MM.1S (cell line): Measurements from ENCODE around the gene MYBPHL.

Experiments used
- DNase-seq: peaks from one replicate; pipeline ENCODE4 v3.0.0-alpha.2; 2015
- H2AFZ ChIP-seq: fragments of 300-600 bp; sonication (generic); 2 replicates; pipeline ENCODE4 v1.6.0; 2016; ENCODE audit warnings: antibody characterized with exemption, low read length
- H3F3A ChIP-seq: fragments of 300-600 bp; sonication (generic); 2 replicates; pipeline ENCODE4 v1.6.1; 2016; ENCODE audit warnings: mild to moderate bottlenecking, antibody characterized with exemption, low read length, moderate library complexity, mixed read lengths; ENCODE audit not compliant: insufficient read depth
- H3K27ac ChIP-seq: fragments of 300-600 bp; sonication (generic); 2 replicates; pipeline ENCODE4 v1.5.1; 2016; ENCODE audit warnings: mild to moderate bottlenecking, low read length
- H3K27me3 ChIP-seq: fragments of 300-600 bp; sonication (generic); replicated peaks from 2 replicates; pipeline ENCODE4 v1.6.0; 2016; ENCODE audit warnings: low read length; ENCODE audit not compliant: insufficient read depth
- H3K36me3 ChIP-seq: fragments of 300-600 bp; sonication (generic); replicated peaks from 2 replicates; pipeline ENCODE4 v1.6.1; 2016; ENCODE audit warnings: mild to moderate bottlenecking, low read length, mixed read lengths; ENCODE audit not compliant: insufficient read depth
- H3K4me1 ChIP-seq: fragments of 300-600 bp; sonication (generic); 2 replicates; pipeline ENCODE4 v1.6.1; 2016; ENCODE audit warnings: low read length, mixed read lengths
- H3K4me2 ChIP-seq: fragments of 300-600 bp; sonication (generic); 2 replicates; pipeline ENCODE4 v1.6.0; 2016; ENCODE audit warnings: low read depth, low read length
- H3K4me3 ChIP-seq: fragments of 300-600 bp; sonication (generic); 2 replicates; pipeline ENCODE4 v1.5.1; 2016; ENCODE audit warnings: low read length, mixed read lengths
- H3K79me2 ChIP-seq: fragments of 300-600 bp; sonication (generic); 2 replicates; pipeline ENCODE4 v1.6.1; 2016; ENCODE audit warnings: mixed run types, low read length, mixed read lengths
- H3K9ac ChIP-seq: fragments of 300-600 bp; sonication (generic); 2 replicates; pipeline ENCODE4 v1.6.1; 2016; ENCODE audit warnings: low read length, mixed read lengths
- H3K9me2 ChIP-seq: fragments of 300-600 bp; sonication (generic); replicated peaks from 2 replicates; pipeline ENCODE4 v1.6.1; 2016; ENCODE audit warnings: mild to moderate bottlenecking, low read length, mixed read lengths; ENCODE audit not compliant: insufficient read depth
- H3K9me3 ChIP-seq: fragments of 300-600 bp; sonication (generic); replicated peaks from 2 replicates; pipeline ENCODE4 v1.6.1; 2016; ENCODE audit warnings: mild to moderate bottlenecking, low read length, mixed read lengths; ENCODE audit not compliant: insufficient read depth
- H4K20me1 ChIP-seq: fragments of 300-600 bp; sonication (generic); 2 replicates; pipeline ENCODE4 v1.6.1; 2016; ENCODE audit warnings: mild to moderate bottlenecking, low read length, moderate library complexity, mixed read lengths; ENCODE audit not compliant: insufficient read depth
- EZH2 ChIP-seq: fragments of 300-600 bp; sonication (generic); optimal IDR thresholded peaks from 2 replicates; pipeline ENCODE3; 2017; ENCODE audit warnings: low read depth, mild to moderate bottlenecking, antibody characterized with exemption, low read length, mixed read lengths
- EZH2phosphoT487 ChIP-seq: fragments of 300-600 bp; sonication (generic); IDR thresholded peaks from 2 replicates; pipeline ENCODE4 v1.6.1; 2018; ENCODE audit warnings: antibody characterized with exemption, low read length
- TF ChIP-seq, protein P1 (sequence below): fragments of 300-600 bp; sonication (generic); IDR thresholded peaks from 2 replicates; pipeline ENCODE4 v1.5.1; 2016; ENCODE audit warnings: antibody characterized with exemption, low read length, mixed read lengths

Gene MYBPHL

DNA sequence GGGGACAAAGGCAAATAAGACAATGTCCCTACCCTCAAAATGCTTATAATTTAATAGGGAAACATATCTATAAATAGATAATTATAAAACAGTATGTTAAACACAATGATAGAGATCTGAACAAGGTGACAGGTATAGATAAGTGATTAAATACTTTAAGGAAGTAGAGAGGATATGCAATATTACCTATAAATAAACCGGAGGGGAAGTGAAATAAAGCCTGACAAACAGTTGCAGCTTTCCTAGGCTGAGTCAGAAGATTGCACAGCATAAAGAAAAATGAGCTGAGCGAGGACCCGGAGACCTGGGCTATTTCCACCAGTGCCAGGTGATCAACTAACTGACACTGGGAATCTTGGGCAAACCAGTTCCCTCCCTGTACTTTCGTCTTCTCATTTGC lies 12.3 kb downstream of the MYBPHL start:
- no peaks in the 10 kb centered on the region for H3K27me3 ChIP-seq
- H3F3A ChIP-seq: no peaks in the 10 kb centered on the region
- no peaks in the 10 kb centered on the region for H3K4me1 ChIP-seq
- no peak for DNase-seq
- no peaks in the 10 kb centered on the region for H3K9me2 ChIP-seq
- H3K9me3 ChIP-seq: no peaks in the 10 kb centered on the region
- TF ChIP-seq EZH2phosphoT487 (no peak), EZH2 (no peak)
- TF ChIP-seq, protein P1, sequence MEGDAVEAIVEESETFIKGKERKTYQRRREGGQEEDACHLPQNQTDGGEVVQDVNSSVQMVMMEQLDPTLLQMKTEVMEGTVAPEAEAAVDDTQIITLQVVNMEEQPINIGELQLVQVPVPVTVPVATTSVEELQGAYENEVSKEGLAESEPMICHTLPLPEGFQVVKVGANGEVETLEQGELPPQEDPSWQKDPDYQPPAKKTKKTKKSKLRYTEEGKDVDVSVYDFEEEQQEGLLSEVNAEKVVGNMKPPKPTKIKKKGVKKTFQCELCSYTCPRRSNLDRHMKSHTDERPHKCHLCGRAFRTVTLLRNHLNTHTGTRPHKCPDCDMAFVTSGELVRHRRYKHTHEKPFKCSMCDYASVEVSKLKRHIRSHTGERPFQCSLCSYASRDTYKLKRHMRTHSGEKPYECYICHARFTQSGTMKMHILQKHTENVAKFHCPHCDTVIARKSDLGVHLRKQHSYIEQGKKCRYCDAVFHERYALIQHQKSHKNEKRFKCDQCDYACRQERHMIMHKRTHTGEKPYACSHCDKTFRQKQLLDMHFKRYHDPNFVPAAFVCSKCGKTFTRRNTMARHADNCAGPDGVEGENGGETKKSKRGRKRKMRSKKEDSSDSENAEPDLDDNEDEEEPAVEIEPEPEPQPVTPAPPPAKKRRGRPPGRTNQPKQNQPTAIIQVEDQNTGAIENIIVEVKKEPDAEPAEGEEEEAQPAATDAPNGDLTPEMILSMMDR: no peak
- no peak overlapping the region for H2AFZ ChIP-seq
- H3K4me2 ChIP-seq: no peak overlapping the region
- no peak overlapping the region for H3K27ac ChIP-seq
- no peaks in the 10 kb centered on the region for H3K36me3 ChIP-seq
- H3K79me2 ChIP-seq: no peaks in the 10 kb centered on the region
- H3K4me3 ChIP-seq: no peak overlapping the region
- no peak overlapping the region for H3K9ac ChIP-seq
- H4K20me1 ChIP-seq: no peaks in the 10 kb centered on the region

DNA sequence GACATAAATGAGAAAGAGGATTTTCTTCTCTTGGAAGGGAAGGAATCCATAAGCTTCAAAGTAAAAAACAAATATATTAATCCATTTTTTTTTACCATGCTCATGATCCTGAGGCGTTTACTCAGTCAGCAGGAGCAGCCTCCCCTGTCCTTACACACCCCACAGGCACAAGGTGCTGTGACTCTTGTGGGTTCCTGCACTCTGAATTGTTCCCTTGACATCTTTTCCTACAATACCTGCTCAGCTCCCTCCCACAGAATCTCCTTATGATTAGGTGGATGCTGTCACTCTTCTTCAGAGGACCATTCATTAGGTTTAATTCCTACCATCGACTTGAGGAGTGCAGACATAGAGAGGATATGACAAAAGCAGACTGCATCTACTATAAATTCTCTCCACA lies 13.8 kb downstream of the MYBPHL start:
- Histone ChIP-seq H3K9ac (no peak overlapping the region), H3K4me1 (no peaks in the 10 kb centered on the region), H2AFZ (no peak overlapping the region), H3K27me3 (no peaks in the 10 kb centered on the region), H3K79me2 (no peaks in the 10 kb centered on the region), H4K20me1 (no peaks in the 10 kb centered on the region), H3K36me3 (no peaks in the 10 kb centered on the region), H3F3A (no peaks in the 10 kb centered on the region), H3K4me2 (no peak overlapping the region), H3K4me3 (no peak overlapping the region), H3K9me2 (no peaks in the 10 kb centered on the region), H3K27ac (no peak overlapping the region), H3K9me3 (no peaks in the 10 kb centered on the region)
- DNase-seq: no peak
- TF ChIP-seq, protein P1: no peak
- no peak for TF ChIP-seq EZH2phosphoT487
- TF ChIP-seq EZH2: no peak

DNA sequence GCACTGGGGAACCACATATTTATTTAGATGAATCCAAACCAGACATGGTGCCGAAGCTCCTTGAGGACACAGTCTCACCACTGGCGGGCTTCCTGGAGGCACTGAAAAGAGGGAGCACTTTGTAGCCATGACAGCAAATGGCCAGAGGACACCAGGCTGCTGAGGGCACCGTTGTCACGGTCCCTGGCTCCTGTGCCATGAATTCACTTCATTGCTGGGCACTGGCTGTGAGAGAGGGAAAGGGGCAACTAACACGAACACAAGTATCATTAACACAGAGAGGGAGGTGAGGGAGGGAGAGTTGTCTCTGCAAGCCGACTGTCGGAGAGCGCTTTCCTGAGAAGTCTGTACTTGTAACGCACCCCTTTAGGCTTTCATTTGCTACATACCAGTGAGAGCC lies 14.4 kb downstream of the MYBPHL start:
- no peaks in the 10 kb centered on the region for H3K36me3 ChIP-seq
- H3K9me3 ChIP-seq: no peaks in the 10 kb centered on the region
- no peak for DNase-seq
- no peak overlapping the region for H3K27ac ChIP-seq
- H3K4me2 ChIP-seq: no peak overlapping the region
- no peaks in the 10 kb centered on the region for H3K27me3 ChIP-seq
- H3F3A ChIP-seq: no peaks in the 10 kb centered on the region
- no peaks in the 10 kb centered on the region for H3K9me2 ChIP-seq
- no peaks in the 10 kb centered on the region for H3K4me1 ChIP-seq
- no peak overlapping the region for H2AFZ ChIP-seq
- H3K79me2 ChIP-seq: no peaks in the 10 kb centered on the region
- TF ChIP-seq, protein P1: no peak
- TF ChIP-seq EZH2: no peak
- no peak overlapping the region for H3K4me3 ChIP-seq
- no peak overlapping the region for H3K9ac ChIP-seq
- H4K20me1 ChIP-seq: no peaks in the 10 kb centered on the region

DNA sequence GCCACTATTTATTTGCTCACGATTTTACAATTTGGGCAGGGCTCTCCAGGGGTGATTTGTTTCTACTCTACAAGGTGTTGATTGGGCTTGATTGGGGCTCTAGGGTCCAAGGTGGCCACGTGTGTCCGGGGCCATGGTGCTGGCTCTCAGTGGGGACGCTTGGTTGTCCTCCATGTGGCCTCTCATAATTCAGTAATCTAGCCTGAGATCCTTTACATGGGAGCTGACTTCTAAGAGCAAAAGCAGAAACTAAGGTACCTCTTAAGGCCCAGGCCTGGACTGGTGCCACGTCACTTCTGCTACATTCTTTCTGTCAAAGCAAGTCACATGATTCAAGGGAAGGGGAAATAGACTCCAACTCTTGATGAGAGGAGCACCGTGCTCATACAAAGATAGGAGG lies 15.8 kb downstream of the MYBPHL start:
- Histone ChIP-seq H3K36me3 (no peaks in the 10 kb centered on the region), H3K79me2 (no peaks in the 10 kb centered on the region), H3K27me3 (no peaks in the 10 kb centered on the region), H3K4me2 (no peak overlapping the region), H3F3A (no peaks in the 10 kb centered on the region), H4K20me1 (no peaks in the 10 kb centered on the region), H3K9me2 (no peaks in the 10 kb centered on the region), H3K9ac (no peak overlapping the region), H3K4me3 (no peak overlapping the region), H2AFZ (no peak overlapping the region), H3K4me1 (no peaks in the 10 kb centered on the region), H3K27ac (no peak overlapping the region), H3K9me3 (no peaks in the 10 kb centered on the region)
- no peak for DNase-seq
- TF ChIP-seq EZH2phosphoT487 (no peak), EZH2 (no peak)
- TF ChIP-seq, protein P1: no peak
